Epithelial cell of esophagus (primary cell): ENCODE measurements around the gene PRUNE2.

Experiments used
- DNase-seq: peaks from one replicate; pipeline ENCODE4 v3.0.0; 2010; ENCODE audit warnings: low read depth
- H3K4me3 ChIP-seq: 2 replicates; pipeline ENCODE4 v1.5.1; 2011; ENCODE audit warnings: mild to moderate bottlenecking, low read length, control low read depth
- CTCF ChIP-seq: IDR thresholded peaks from 2 replicates; pipeline ENCODE4 v1.5.1; 2011; ENCODE audit warnings: low read depth, mild to moderate bottlenecking, low read length, control low read depth, inconsistent platforms; ENCODE audit not compliant: insufficient read depth; ENCODE audit errors: missing control alignments

Gene PRUNE2

GRCh38 chr9:76927540-76928240 is 21.8 kb upstream of the PRUNE2 start:
- DNase-seq = no peak
- no peak overlapping the region for H3K4me3 ChIP-seq
- TF ChIP-seq CTCF = no peak

GRCh38 chr9:76926846-76927245 is 20.9 kb upstream of the PRUNE2 start:
- DNase-seq = no peak
- no peak overlapping the region for H3K4me3 ChIP-seq
- no peak for TF ChIP-seq CTCF

- no peak overlapping the region for H3K4me3 ChIP-seq
- TF ChIP-seq CTCF = no peak
- DNase-seq = peak; percentile 52
Measured at GRCh38 chr9:76926324-76926741, 20.4 kb upstream of the PRUNE2 start.

- no peak for TF ChIP-seq CTCF
- DNase-seq = no peak
- no peak overlapping the region for H3K4me3 ChIP-seq
Measured at GRCh38 chr9:76921165-76921564, 15.3 kb upstream of the PRUNE2 start.

GRCh38 chr9:76917299-76917698 is 11.4 kb upstream of the PRUNE2 start:
- no peak overlapping the region for H3K4me3 ChIP-seq
- no peak for TF ChIP-seq CTCF
- no peak for DNase-seq

GRCh38 chr9:76916231-76916630 is 10.3 kb upstream of the PRUNE2 start:
- no peak for DNase-seq
- TF ChIP-seq CTCF = no peak
- no peak overlapping the region for H3K4me3 ChIP-seq

- TF ChIP-seq CTCF = no peak
- no peak for DNase-seq
- no peak overlapping the region for H3K4me3 ChIP-seq
Measured at GRCh38 chr9:76913467-76913866, 7.6 kb upstream of the PRUNE2 start.
